NB4 (cell line): ENCODE results near the gene PCDHB16.

Source experiments
- POLR2A ChIP-seq: IDR thresholded peaks from 2 replicates; pipeline ENCODE4 v1.6.1; 2011; ENCODE audit warnings: mild to moderate bottlenecking; ENCODE audit not compliant: insufficient read length; ENCODE audit errors: extremely low read depth
- TF ChIP-seq, protein P1 (sequence below): IDR thresholded peaks from 2 replicates; pipeline ENCODE4 v1.6.1; 2011; ENCODE audit warnings: low read depth, low read length

GRCh38 chr5:141135718-141136266, 46.4 kb upstream of the PCDHB16 start:
- no peak for TF ChIP-seq POLR2A
- TF ChIP-seq, protein P1, sequence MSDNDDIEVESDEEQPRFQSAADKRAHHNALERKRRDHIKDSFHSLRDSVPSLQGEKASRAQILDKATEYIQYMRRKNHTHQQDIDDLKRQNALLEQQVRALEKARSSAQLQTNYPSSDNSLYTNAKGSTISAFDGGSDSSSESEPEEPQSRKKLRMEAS: no peak
